BJ (cell line): Measurements from ENCODE around the gene SDHAF1. TPM values are rescaled to one million over a fixed set of nuclear protein-coding genes. Genes with fewer than 3 reads are reported as not detected.

Experiments
- CTCF ChIA-PET: fragments of 350-600 bp; formaldehyde crosslinking; extraction: SDS; loops from one replicate; lab custom pipeline; 2021; ENCODE audit warnings: antibody characterized with exemption, inconsistent platforms; lab: Yijun Ruan, JAX
- POLR2A ChIA-PET: fragments of 300-600 bp; sonication (Branson Sonifier 250); formaldehyde crosslinking; extraction: SDS; loops from one replicate; lab custom pipeline; 2021; ENCODE audit warnings: antibody characterized with exemption; lab: Charles Lee
- DNase-seq: peaks from one replicate; pipeline ENCODE4 v3.0.0-alpha.2; 2011; ENCODE audit warnings: low read depth
- H3K27me3 ChIP-seq: 2 replicates; pipeline ENCODE4 v1.6.0; 2011; ENCODE audit warnings: low read length; ENCODE audit not compliant: control insufficient read depth, insufficient read depth
- H3K36me3 ChIP-seq: 2 replicates; pipeline ENCODE4 v1.5.1; 2011; ENCODE audit warnings: low read length; ENCODE audit not compliant: control insufficient read depth, insufficient read depth
- H3K4me3 ChIP-seq: 2 replicates; pipeline ENCODE4 v1.5.1; 2011; ENCODE audit warnings: low read depth, mild to moderate bottlenecking, control low read depth, low read length
- polyA plus RNA-seq: library from polyadenylated mRNA; depleted of rRNA; stranded (reverse); fragments of >200 nt; gene quantifications from 2 replicates; pipeline ENCODE4 v1.2.3, GENCODE V29; 2011
- TF ChIP-seq, protein P1 (sequence below): IDR thresholded peaks from 2 replicates; pipeline ENCODE4 v1.5.1; 2011; ENCODE audit warnings: low read depth, mild to moderate bottlenecking, control low read depth, inconsistent platforms, low read length, moderate library complexity; ENCODE audit not compliant: insufficient read depth

Gene SDHAF1
- polyA plus RNA-seq, 1 experiment: 14.5 TPM

DNA sequence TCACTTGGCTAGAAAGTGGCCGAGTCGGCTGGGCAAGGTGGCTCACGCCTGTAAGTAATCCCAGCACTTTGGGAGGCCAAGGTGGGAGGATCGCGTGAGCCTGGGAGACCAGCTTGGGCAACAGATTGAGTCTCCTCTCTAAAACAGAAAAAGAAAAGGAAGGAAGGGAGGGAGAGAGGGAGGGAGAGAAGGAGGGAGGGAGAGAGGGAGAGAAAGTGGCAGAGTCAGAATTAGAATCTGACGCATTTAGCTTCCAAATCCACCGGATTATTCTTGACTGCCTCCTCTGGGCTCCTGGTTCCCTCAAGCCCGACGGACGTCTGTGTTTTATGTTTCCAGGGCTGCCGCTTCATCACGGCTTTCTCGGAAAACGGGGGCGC, 36.3 kb upstream of the SDHAF1 start:
- Histone ChIP-seq H3K36me3 (no peaks in the 10 kb centered on the region), H3K27me3 (peaks cover 24% of the 10 kb centered on the region), H3K4me3 (no peak overlapping the region)
- ChIA-PET CTCF (interaction anchor here (1.0 to 1.8 kb wide), 3 partner anchors 12 to 35 kb away, joined by 3 to 4 read pairs (median 3); no protein-coding TSS in a partner anchor), POLR2A (no interaction called here)
- TF ChIP-seq, protein P1, sequence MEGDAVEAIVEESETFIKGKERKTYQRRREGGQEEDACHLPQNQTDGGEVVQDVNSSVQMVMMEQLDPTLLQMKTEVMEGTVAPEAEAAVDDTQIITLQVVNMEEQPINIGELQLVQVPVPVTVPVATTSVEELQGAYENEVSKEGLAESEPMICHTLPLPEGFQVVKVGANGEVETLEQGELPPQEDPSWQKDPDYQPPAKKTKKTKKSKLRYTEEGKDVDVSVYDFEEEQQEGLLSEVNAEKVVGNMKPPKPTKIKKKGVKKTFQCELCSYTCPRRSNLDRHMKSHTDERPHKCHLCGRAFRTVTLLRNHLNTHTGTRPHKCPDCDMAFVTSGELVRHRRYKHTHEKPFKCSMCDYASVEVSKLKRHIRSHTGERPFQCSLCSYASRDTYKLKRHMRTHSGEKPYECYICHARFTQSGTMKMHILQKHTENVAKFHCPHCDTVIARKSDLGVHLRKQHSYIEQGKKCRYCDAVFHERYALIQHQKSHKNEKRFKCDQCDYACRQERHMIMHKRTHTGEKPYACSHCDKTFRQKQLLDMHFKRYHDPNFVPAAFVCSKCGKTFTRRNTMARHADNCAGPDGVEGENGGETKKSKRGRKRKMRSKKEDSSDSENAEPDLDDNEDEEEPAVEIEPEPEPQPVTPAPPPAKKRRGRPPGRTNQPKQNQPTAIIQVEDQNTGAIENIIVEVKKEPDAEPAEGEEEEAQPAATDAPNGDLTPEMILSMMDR: no peak
- DNase-seq: no peak

DNA sequence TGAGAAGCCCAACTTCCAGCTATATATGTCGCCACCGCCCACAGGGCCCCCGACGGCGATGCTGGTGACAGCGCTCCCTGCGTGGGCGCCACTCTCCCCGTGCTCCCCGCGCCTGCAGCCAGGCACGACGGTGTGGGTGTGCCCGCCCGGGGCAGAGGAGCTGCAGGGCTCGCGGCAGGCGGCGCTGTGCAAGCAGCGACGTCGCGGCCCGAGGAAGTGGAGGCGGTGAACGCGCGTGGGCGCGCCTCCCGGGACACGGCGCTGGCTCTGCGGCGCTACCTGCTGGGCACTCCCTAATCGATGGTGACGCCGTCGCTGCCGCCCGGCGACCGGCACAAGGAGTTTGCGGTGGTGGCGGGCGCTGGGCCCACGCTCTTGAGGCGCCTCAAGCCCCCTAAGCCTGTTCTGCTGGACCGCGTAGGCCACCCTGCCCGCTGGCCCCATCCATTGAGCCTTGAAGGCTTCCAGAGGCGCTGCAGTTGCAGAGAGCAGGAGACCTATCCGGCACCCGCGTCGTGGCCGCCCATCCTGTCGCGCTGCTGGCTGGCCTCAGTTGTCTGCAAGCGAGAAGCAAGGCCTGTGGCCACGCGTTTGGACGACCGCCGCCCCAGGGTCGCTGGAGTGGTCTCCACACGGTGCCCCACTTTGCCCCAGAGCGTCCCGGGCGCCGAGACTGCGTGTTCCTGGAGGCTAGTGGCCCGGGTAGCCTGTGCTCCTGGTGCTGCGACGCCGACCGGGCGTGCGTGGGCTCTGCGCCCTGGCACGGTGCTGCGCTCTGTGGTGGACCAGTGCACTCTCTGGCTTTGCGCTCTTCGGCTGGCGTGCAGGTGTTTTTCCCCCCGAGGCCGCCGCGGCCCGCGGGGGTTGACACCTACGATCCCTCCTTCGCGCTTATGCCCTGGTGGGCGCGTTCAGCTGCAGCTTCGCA, 35.7 kb upstream of the SDHAF1 start:
- Histone ChIP-seq H3K36me3 (no peaks in the 10 kb centered on the region), H3K4me3 (no peak overlapping the region), H3K27me3 (peaks cover 24% of the 10 kb centered on the region)
- TF ChIP-seq, protein P1: 0 out of 2 replicates have a peak, but pooled peaks have one; percentile 28
- ChIA-PET CTCF (interaction anchor here (1.0 to 1.8 kb wide), 3 partner anchors 11 to 34 kb away, joined by 3 to 4 read pairs (median 3); no protein-coding TSS in a partner anchor), POLR2A (no interaction called here)
- no peak for DNase-seq

DNA sequence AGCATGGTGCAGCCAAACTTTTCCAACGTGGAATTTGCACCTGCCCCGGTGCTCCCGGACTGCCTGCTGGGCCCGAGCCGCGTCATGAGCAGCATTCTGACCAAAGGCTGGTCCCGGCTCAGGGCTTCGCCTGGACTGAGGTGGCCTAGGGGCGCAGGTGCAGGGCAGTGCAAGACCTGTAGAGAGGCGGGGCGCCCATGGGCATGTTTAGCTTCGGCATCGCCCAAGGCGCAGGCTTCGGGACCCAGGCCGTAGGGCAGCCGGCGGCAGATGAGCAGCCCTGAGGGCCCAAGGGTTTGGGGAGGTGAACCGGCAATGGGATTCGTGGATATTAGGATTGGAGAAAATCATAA, 35.0 kb upstream of the SDHAF1 start:
- no peak for DNase-seq
- H3K27me3 ChIP-seq: peaks cover 24% of the 10 kb centered on the region
- TF ChIP-seq, protein P1: no peak
- H3K4me3 ChIP-seq: no peak overlapping the region
- CTCF ChIA-PET: interaction anchor here (1.5 kb wide), 1 partner anchor 10 kb away, joined by 4 read pairs; no protein-coding TSS in a partner anchor
- H3K36me3 ChIP-seq: no peaks in the 10 kb centered on the region
- POLR2A ChIA-PET: no interaction called here

DNA sequence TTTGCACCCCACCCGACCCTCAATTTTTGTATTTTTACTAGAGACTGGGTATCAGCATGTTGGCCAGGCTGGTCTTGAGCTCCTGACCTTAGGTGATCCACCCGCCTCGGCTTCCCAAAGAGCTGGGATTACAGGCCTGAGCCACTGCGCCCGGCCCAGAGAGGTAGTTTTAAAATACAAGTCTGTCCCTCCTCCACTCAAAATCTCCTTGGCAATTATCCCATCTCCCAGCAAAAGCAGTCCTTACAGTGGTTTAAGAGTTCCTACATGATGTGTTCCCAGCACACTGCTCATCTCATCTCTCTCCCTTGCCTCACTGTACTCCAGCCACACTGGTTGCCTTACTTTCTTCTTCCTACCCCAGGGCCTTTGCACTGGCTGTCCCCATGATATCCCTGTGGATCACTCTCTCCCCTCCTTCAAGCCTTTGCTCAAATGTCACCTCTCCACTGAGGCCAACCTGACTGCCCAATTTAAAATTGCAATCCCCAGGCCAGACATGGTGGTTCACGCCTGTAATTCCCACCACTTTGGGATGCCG, 34.5 kb upstream of the SDHAF1 start:
- CTCF ChIA-PET: no interaction called here
- no peaks in the 10 kb centered on the region for H3K36me3 ChIP-seq
- H3K4me3 ChIP-seq: no peak overlapping the region
- TF ChIP-seq, protein P1: no peak
- H3K27me3 ChIP-seq: peaks cover 24% of the 10 kb centered on the region
- POLR2A ChIA-PET: no interaction called here
- no peak for DNase-seq

DNA sequence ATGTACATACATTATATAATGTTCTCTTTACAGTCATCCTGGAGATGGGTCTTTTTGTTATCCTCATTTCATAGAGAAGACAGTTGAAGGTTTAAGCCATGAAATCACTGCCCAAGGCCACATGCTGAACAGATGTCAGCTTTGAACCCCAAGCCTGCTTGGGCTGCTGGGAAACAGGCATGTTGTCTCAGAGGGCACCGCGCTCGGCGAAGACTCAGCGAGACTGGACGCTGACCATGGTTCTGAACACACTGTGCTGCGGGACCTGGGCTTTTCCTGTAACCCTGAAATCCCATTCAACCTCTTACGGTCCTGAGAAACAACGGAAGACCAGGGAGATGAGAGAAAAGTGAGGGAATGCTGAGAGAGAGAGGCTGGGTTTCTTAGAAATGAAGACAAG, 31.5 kb upstream of the SDHAF1 start:
- POLR2A ChIA-PET: no interaction called here
- Histone ChIP-seq H3K27me3 (peaks cover 15% of the 10 kb centered on the region), H3K4me3 (no peak overlapping the region), H3K36me3 (no peaks in the 10 kb centered on the region)
- no peak for DNase-seq
- TF ChIP-seq, protein P1: no peak
- CTCF ChIA-PET: interaction anchor here (0.6 kb wide), 1 partner anchor 34 kb away, joined by 3 read pairs; no protein-coding TSS in a partner anchor
